Stomach (tissue), 9 donors: ENCODE measurements around the gene FUT8. TPM values are rescaled to one million over a fixed set of nuclear protein-coding genes. Genes with fewer than 3 reads are reported as not detected.

Source experiments
- DNase-seq, 2 donors: peaks; one replicate each; pipeline versions ENCODE4 v3.0.0 to v3.0.0-alpha.2; 2013 to 2019
- H3K27ac ChIP-seq, 5 donors: fragments of 200-600 bp in 4 of 5; sonication (generic) in 4 of 5; one replicate each; pipeline ENCODE4 v1.5.1; 2013 to 2019; ENCODE audit warnings: mild to moderate bottlenecking in 1 of 5, moderate library complexity in 1 of 5
- H3K27me3 ChIP-seq, 3 donors: fragments of 200-600 bp; sonication (generic); one replicate each; pipeline ENCODE4 v1.5.1; 2017 to 2019; ENCODE audit warnings: mixed run types in 1 of 3
- H3K36me3 ChIP-seq, 4 donors: fragments of 200-600 bp; sonication (generic); 1 replicate in 3 of 4; 2 replicates in 1 of 4; pipeline ENCODE4 v1.5.1; 2016 to 2019
- H3K4me1 ChIP-seq, 4 donors: fragments of 200-600 bp; sonication (generic); one replicate each; pipeline ENCODE4 v1.5.1; 2016 to 2019
- H3K4me3 ChIP-seq, 4 donors: fragments of 200-600 bp; sonication (generic) in 3 of 4; one replicate each; pipeline ENCODE4 v1.5.1; 2016 to 2019; ENCODE audit warnings: mild to moderate bottlenecking in 1 of 4
- H3K9me3 ChIP-seq, 4 donors: fragments of 200-600 bp; sonication (generic); one replicate each; pipeline ENCODE4 v1.5.1; 2016 to 2019
- EP300 ChIP-seq: sonication (generic); formaldehyde crosslinking; IDR thresholded peaks from one replicate; pipeline ENCODE4 v1.6.1; 2017; ENCODE audit warnings: antibody characterized with exemption
- POLR2A ChIP-seq, 4 donors: fragments of 450-650 bp; IDR thresholded peaks; one replicate each; pipeline ENCODE4 v1.6.1; 2016; ENCODE audit warnings: antibody characterized with exemption in 4 of 4, control low read depth in 2 of 4, mild to moderate bottlenecking in 1 of 4, moderate library complexity in 1 of 4
- POLR2AphosphoS5 ChIP-seq, 3 donors: sonication (generic); formaldehyde crosslinking; IDR thresholded peaks; one replicate each; pipeline ENCODE4 v1.6.1; 2016; ENCODE audit warnings: antibody characterized with exemption in 3 of 3
- WGBS, 5 donors: extraction: QIAGEN DNeasy Blood & Tissue Kit in 3 of 5; methylation state at CpG; one replicate each; pipeline versions ENCODE4 v1.1.5 to v1.1.7; 2013 to 2018; 5-methylcytosine and 5-hydroxymethylcytosine counted together
- intact Hi-C: fragments of 100-400 bp; cut with DNase I; formaldehyde crosslinking; loops from one replicate; pipeline ENCODE4 v1.15.1; 2023; ENCODE audit warnings: low total_unique reads
- polyA plus RNA-seq, 3 donors: library from polyadenylated mRNA; stranded (reverse); fragments of 200-250 nt; gene quantifications; one replicate each; pipeline ENCODE4 v1.2.3, GENCODE V29; 2013
- total RNA-seq, 5 donors: library from RNA; depleted of rRNA; stranded (reverse); fragments of >200 nt; gene quantifications; one replicate each; pipeline versions ENCODE4 v1.1.0 to v1.2.3, GENCODE V29; 2014 to 2016
- TF ChIP-seq, protein P1 (sequence below), 7 experiments: fragments of 450-650 bp in 4 of 7; fragments of 200-600 bp in 3 of 7; sonication (generic) in 3 of 7; IDR thresholded peaks; one replicate each; pipeline ENCODE4 v1.5.1; 2016 to 2019; ENCODE audit warnings: antibody characterized with exemption in 7 of 7, control low read depth in 2 of 7, mild to moderate bottlenecking in 1 of 7
- donor health status: healthy with polysubstance abuse.
- donor health status: Bipolar disorder and iron deficiency.
- donor health status: healthy.

The FUT8 gene
- total and polyA plus RNA-seq, 8 donors: 17.4 to 175 (median 36.7) TPM

DNA sequence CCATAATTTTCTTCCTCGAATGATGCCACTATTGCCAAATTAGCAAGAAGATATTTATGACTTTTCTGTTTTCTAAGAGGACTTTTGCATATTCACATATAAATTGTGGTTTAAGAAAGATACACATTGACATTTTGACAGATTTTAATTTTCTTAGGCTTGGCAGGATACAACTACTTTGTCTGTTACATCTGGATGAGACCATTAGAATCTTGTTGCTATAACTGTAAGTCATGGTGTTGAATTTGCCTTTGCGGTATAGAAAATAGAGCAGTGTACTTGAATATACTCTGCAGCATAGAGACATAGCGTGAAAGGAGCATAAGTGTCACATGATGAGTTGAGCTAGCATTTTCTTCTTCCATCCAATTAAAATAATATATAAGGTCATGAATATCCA is 169.3 kb downstream of the FUT8 start:
- peaks cover 0 to under 1% (median 0%) of the 10 kb centered on the region in 4 donors for H3K36me3 ChIP-seq
- no peak overlapping the region for H3K4me3 ChIP-seq
- H3K4me1 ChIP-seq: no peaks in the 10 kb centered on the region
- intact Hi-C loops: no loop called here
- TF ChIP-seq EP300 (no peak), POLR2AphosphoS5 (IDR thresholded peaks at IDR 0.05) (no peak)
- TF ChIP-seq, protein P1, sequence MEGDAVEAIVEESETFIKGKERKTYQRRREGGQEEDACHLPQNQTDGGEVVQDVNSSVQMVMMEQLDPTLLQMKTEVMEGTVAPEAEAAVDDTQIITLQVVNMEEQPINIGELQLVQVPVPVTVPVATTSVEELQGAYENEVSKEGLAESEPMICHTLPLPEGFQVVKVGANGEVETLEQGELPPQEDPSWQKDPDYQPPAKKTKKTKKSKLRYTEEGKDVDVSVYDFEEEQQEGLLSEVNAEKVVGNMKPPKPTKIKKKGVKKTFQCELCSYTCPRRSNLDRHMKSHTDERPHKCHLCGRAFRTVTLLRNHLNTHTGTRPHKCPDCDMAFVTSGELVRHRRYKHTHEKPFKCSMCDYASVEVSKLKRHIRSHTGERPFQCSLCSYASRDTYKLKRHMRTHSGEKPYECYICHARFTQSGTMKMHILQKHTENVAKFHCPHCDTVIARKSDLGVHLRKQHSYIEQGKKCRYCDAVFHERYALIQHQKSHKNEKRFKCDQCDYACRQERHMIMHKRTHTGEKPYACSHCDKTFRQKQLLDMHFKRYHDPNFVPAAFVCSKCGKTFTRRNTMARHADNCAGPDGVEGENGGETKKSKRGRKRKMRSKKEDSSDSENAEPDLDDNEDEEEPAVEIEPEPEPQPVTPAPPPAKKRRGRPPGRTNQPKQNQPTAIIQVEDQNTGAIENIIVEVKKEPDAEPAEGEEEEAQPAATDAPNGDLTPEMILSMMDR (IDR thresholded peaks at IDR 0.05): no peak
- WGBS, 5 donors: 88 to 99% (median 92%) methylated on average over 3 of the region's 3 CpGs
- H3K27me3 ChIP-seq: no peaks in the 10 kb centered on the region
- H3K27ac ChIP-seq: no peak overlapping the region
- H3K9me3 ChIP-seq: no peaks in the 10 kb centered on the region
- no peak for DNase-seq

DNA sequence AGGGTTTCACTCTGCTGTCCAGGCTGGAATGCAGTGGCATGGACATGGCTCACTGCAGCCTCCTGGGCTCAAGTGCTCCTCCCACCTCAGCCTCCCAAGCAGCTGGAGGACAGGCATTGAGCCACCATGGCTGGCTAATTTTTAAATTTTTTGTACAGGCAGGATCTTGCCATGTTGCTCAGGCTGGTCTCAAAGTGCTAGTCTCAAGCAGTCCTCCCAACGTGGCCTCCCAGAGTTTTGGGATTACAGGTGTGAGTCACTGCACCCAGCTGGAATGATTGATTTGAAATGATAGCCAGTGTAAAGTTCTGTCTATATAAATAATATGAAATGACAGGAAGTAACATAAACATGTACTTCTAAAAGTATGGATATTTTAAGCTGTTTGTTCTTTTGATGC is 172.7 kb downstream of the FUT8 start:
- WGBS, 5 donors: 55 to 79% (median 76%) methylated on average over 1 of the region's 1 CpG
- Histone ChIP-seq H3K9me3 (no peaks in the 10 kb centered on the region), H3K4me1 (peaks cover 0 to 18% (median 13%) of the 10 kb centered on the region in 4 donors), H3K27me3 (no peaks in the 10 kb centered on the region), H3K27ac (no peak overlapping the region), H3K36me3 (no peaks in the 10 kb centered on the region), H3K4me3 (no peak overlapping the region)
- TF ChIP-seq POLR2AphosphoS5 (IDR thresholded peaks at IDR 0.05) (no peak), POLR2A (IDR thresholded peaks at IDR 0.05) (no peak), EP300 (no peak)
- TF ChIP-seq, protein P1 (IDR thresholded peaks at IDR 0.05): no peak
- intact Hi-C loops: no loop called here
- DNase-seq: no peak

DNA sequence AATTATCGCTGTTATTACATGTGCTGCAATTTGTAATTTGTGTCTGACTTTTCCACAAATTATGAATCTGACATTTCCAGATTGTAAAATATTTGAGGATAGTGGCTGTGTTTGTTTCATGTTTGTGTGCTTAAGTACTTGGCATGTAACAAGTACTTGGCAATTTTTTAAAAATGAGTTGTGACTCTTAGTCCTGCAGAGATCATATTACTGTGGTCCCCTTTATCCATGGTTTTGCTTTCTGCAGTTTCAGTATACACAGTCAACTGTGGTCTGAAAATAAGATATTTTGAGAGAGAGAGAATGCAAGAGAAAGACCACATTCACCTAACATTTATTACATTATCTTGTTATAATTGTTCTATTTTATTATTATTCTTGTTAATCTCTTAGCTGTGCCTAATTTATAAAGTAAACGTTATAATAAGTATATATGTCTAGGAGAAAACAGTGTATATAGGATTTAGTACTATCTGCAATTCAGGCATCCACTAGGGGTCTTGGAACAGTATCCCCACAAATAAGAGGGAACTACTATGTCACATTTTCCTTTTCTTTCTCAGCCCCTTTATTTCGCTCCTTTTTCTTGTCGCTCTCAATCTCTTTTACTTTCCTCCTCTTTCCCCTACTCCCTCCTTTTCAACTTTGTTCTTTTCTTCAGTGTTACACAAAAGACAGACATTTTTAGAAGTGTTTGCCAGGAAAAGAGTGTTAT is 176.1 kb downstream of the FUT8 start:
- WGBS, 5 donors: 80 to 85% (median 84%) methylated on average over 4 of the region's 4 CpGs

DNA sequence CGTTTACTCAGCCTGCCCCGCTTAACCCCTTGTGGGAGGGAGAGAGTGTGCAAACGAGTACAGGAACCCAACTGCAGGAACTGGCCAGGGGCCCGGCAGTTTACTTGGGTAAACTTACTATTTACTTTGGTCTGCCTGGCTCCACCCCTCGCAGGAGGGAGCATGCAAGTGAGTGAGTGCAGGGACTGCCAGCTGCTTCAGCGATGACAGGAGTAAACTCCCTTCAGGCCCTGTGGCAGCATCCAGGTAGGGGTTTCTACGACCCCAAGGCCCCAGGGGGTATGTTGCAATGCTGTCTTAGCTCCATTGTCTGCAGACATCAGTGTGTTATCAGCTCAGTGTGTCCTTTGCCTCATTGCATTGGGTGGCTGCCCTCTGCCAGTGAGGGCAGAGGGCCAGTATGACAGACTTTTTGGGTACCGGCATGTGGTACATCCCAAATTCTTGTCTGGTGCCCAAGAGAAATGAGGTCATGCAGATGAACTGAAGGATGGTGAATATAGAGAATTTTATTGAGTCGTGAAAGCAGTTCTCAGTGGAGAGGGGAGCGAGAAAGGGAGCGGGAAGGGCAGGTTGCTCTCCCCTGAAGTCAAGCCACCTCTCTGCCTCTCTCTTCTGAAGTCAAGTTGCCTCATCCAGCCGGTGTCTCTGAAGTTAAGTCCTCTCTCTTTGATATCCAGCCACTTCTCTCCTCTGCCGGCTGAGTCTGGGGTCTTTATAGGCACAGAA is 181.8 kb downstream of the FUT8 start:
- TF ChIP-seq POLR2A (IDR thresholded peaks at IDR 0.05) (no peak), POLR2AphosphoS5 (IDR thresholded peaks at IDR 0.05) (peak in 1 of 3 donors; percentile 39)
- Histone ChIP-seq H3K36me3 (no peaks in the 10 kb centered on the region), H3K9me3 (no peaks in the 10 kb centered on the region), H3K4me3 (no peak overlapping the region), H3K27ac (no peak overlapping the region), H3K4me1 (peaks cover 8 to 43% (median 24%) of the 10 kb centered on the region in 4 donors), H3K27me3 (no peaks in the 10 kb centered on the region)
- intact Hi-C loops: no loop called here
- WGBS, 5 donors: 55 to 74% (median 60%) methylated on average over 12 to 13 of the region's 13 CpGs
- DNase-seq: peak; percentile 65 to 72

More for the DNA sequence above, 176.1 kb downstream of the FUT8 start:
- no peak overlapping the region for H3K4me3 ChIP-seq
- peaks cover 0 to 43% (median 18%) of the 10 kb centered on the region in 4 donors for H3K4me1 ChIP-seq
- no peak overlapping the region for H3K27ac ChIP-seq
- intact Hi-C loops: no loop called here
- TF ChIP-seq POLR2AphosphoS5 (IDR thresholded peaks at IDR 0.05) (no peak), POLR2A (IDR thresholded peaks at IDR 0.05) (no peak), EP300 (no peak)
- TF ChIP-seq, protein P1 (IDR thresholded peaks at IDR 0.05): no peak
- no peaks in the 10 kb centered on the region for H3K27me3 ChIP-seq
- DNase-seq: no peak
- no peaks in the 10 kb centered on the region for H3K36me3 ChIP-seq
- H3K9me3 ChIP-seq: no peaks in the 10 kb centered on the region
